Liver (tissue), 3 donors: Measurements from ENCODE around the gene GATA5.

Source experiments
- EGR1 ChIP-seq, 2 donors: IDR thresholded peaks; 2 replicates each; pipeline ENCODE4 v1.6.1; 2016 to 2018; ENCODE audit warnings: antibody characterized with exemption in 2 of 2, low read depth in 2 of 2
- FOXA1 ChIP-seq: IDR thresholded peaks from 2 replicates; pipeline ENCODE4 v1.6.1; 2016; ENCODE audit warnings: antibody characterized with exemption
- JUND ChIP-seq, 2 donors: IDR thresholded peaks; 2 replicates each; pipeline ENCODE4 v1.6.1; 2016; ENCODE audit warnings: antibody characterized with exemption in 2 of 2
- RAD21 ChIP-seq, 2 donors: IDR thresholded peaks; 2 replicates each; pipeline ENCODE4 v1.6.1; 2016; ENCODE audit warnings: antibody characterized with exemption in 2 of 2, mild to moderate bottlenecking in 2 of 2
- RXRA ChIP-seq, 2 donors: IDR thresholded peaks; 2 replicates each; pipeline ENCODE4 v1.6.1; 2017 to 2018; ENCODE audit warnings: antibody characterized with exemption in 2 of 2, mild to moderate bottlenecking in 1 of 2
- SP1 ChIP-seq: IDR thresholded peaks from 2 replicates; pipeline ENCODE4 v1.6.1; 2018; ENCODE audit warnings: antibody characterized with exemption, mild to moderate bottlenecking
- TAF1 ChIP-seq: conservative IDR thresholded peaks from 2 replicates; pipeline ENCODE4 v1.6.1; 2016; ENCODE audit warnings: antibody characterized with exemption, mild to moderate bottlenecking
- YY1 ChIP-seq: IDR thresholded peaks from 2 replicates; pipeline ENCODE4 v1.6.1; 2016; ENCODE audit warnings: antibody characterized with exemption, mild to moderate bottlenecking
- TF ChIP-seq, protein P1 (sequence below): fragments of 150-350 bp; IDR thresholded peaks from 2 replicates; pipeline ENCODE4 v1.5.1; 2017; ENCODE audit warnings: improper control_type of control experiment, low read depth, low read length; ENCODE audit not compliant: missing input control
- TF ChIP-seq, protein P2 (sequence below): IDR thresholded peaks from 2 replicates; pipeline ENCODE4 v1.6.1; 2016; ENCODE audit warnings: antibody characterized with exemption
- TF ChIP-seq, protein P3 (sequence below): IDR thresholded peaks from 2 replicates; pipeline ENCODE4 v1.6.1; 2016; ENCODE audit warnings: antibody characterized with exemption, mild to moderate bottlenecking
- donor health status: healthy.
- donor health status: healthy.

DNA sequence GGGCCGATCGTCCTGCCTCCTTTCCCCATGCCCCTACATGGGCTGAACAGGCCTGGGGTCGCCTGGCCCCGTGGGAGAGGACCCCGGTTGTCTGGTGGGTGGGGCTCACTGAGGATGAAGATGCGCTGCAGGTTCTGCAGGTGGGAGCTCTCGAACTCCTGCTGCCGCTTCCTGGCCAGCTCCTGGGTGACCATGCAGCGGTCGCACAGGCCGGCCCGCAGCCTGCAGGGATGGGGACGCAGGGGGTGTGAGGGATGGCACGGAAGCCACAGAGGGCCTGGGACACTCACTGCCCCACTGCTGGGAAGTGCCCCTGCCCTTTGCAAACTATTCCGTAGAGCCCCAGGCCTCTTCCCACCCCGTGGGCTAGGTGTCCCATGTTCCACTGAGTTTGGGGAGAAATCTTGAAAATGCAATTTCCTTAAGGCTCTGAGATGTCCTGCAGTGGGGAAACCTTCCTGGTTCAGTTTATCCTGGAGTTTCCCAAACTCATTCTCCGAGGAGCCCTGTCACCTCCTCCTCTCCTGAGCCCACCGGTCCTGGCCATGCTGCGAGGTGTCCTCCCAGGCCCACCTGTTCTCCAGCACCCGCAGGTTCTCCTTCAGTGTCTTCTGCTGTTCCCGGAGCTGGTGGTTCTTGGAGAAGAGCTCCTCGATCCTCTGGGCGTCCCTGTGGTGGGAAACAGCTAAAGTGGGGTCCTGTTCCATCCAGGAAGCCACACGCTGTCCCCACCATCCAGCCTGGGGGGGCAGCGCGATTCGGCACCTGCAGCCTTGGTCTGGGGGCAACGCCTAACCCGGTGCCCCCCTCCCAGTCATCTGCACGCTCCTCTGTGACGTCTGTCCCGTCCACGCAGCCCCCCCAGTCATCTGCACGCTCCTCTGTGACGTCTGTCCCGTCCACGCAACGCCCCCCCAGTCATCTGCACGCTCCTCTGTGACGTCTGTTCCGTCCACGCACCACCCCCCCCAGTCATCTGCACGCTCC, 58.9 kb downstream of the GATA5 start:
- TF ChIP-seq TAF1 (no peak), EGR1 (IDR thresholded peaks at IDR 0.05; ENCODE audit: low read depth in 2 of 2) (no peak), SP1 (no peak), RAD21 (IDR thresholded peaks at IDR 0.05) (no peak), YY1 (no peak), FOXA1 (no peak), RXRA (IDR thresholded peaks at IDR 0.05) (no peak), JUND (IDR thresholded peaks at IDR 0.05) (no peak)
- TF ChIP-seq, protein P1, sequence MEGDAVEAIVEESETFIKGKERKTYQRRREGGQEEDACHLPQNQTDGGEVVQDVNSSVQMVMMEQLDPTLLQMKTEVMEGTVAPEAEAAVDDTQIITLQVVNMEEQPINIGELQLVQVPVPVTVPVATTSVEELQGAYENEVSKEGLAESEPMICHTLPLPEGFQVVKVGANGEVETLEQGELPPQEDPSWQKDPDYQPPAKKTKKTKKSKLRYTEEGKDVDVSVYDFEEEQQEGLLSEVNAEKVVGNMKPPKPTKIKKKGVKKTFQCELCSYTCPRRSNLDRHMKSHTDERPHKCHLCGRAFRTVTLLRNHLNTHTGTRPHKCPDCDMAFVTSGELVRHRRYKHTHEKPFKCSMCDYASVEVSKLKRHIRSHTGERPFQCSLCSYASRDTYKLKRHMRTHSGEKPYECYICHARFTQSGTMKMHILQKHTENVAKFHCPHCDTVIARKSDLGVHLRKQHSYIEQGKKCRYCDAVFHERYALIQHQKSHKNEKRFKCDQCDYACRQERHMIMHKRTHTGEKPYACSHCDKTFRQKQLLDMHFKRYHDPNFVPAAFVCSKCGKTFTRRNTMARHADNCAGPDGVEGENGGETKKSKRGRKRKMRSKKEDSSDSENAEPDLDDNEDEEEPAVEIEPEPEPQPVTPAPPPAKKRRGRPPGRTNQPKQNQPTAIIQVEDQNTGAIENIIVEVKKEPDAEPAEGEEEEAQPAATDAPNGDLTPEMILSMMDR, result no peak
- TF ChIP-seq, protein P2, sequence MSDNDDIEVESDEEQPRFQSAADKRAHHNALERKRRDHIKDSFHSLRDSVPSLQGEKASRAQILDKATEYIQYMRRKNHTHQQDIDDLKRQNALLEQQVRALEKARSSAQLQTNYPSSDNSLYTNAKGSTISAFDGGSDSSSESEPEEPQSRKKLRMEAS, result no peak
- TF ChIP-seq, protein P3, sequence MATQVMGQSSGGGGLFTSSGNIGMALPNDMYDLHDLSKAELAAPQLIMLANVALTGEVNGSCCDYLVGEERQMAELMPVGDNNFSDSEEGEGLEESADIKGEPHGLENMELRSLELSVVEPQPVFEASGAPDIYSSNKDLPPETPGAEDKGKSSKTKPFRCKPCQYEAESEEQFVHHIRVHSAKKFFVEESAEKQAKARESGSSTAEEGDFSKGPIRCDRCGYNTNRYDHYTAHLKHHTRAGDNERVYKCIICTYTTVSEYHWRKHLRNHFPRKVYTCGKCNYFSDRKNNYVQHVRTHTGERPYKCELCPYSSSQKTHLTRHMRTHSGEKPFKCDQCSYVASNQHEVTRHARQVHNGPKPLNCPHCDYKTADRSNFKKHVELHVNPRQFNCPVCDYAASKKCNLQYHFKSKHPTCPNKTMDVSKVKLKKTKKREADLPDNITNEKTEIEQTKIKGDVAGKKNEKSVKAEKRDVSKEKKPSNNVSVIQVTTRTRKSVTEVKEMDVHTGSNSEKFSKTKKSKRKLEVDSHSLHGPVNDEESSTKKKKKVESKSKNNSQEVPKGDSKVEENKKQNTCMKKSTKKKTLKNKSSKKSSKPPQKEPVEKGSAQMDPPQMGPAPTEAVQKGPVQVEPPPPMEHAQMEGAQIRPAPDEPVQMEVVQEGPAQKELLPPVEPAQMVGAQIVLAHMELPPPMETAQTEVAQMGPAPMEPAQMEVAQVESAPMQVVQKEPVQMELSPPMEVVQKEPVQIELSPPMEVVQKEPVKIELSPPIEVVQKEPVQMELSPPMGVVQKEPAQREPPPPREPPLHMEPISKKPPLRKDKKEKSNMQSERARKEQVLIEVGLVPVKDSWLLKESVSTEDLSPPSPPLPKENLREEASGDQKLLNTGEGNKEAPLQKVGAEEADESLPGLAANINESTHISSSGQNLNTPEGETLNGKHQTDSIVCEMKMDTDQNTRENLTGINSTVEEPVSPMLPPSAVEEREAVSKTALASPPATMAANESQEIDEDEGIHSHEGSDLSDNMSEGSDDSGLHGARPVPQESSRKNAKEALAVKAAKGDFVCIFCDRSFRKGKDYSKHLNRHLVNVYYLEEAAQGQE, result no peak
